Hepatocyte (in vitro differentiated cells): ENCODE measurements around the gene ZBTB7C. TPM values are rescaled to one million over a fixed set of nuclear protein-coding genes. Genes with fewer than 3 reads are reported as not detected.

ENCODE experiments used
- DNase-seq: peaks from one replicate; pipeline ENCODE4 v3.0.0-alpha.2; 2016; ENCODE audit warnings: low spot score
- H2AFZ ChIP-seq: fragments of 200-600 bp; sonication (generic); 2 replicates; pipeline ENCODE4 v1.6.0; 2016; ENCODE audit warnings: antibody characterized with exemption, mild to moderate bottlenecking
- H3K27ac ChIP-seq: fragments of 200-600 bp; sonication (generic); 2 replicates; pipeline ENCODE4 v1.5.1; 2016; ENCODE audit warnings: mild to moderate bottlenecking
- H3K27me3 ChIP-seq: fragments of 200-600 bp; sonication (generic); 2 replicates; pipeline ENCODE4 v1.6.1; 2016
- H3K36me3 ChIP-seq: fragments of 200-600 bp; sonication (generic); replicated peaks from 2 replicates; pipeline ENCODE4 v1.5.1; 2016; ENCODE audit warnings: low read depth; ENCODE audit not compliant: insufficient read depth
- H3K4me1 ChIP-seq: fragments of 200-600 bp; sonication (generic); 2 replicates; pipeline ENCODE4 v1.5.1; 2016; ENCODE audit warnings: mild to moderate bottlenecking, moderate library complexity; ENCODE audit not compliant: insufficient read depth
- H3K4me2 ChIP-seq: fragments of 200-600 bp; sonication (generic); 2 replicates; pipeline ENCODE4 v1.6.0; 2016
- H3K4me3 ChIP-seq: fragments of 200-600 bp; sonication (generic); 2 replicates; pipeline ENCODE4 v1.5.1; 2016; ENCODE audit warnings: mild to moderate bottlenecking
- H3K79me2 ChIP-seq: fragments of 200-600 bp; sonication (generic); 2 replicates; pipeline ENCODE4 v1.6.0; 2017; ENCODE audit warnings: mild to moderate bottlenecking
- H3K9me2 ChIP-seq: fragments of 200-600 bp; sonication (generic); replicated peaks from 2 replicates; pipeline ENCODE4 v1.6.0; 2017; ENCODE audit warnings: mild to moderate bottlenecking; ENCODE audit not compliant: insufficient read depth
- H3K9me3 ChIP-seq: fragments of 200-600 bp; sonication (generic); 2 replicates; pipeline ENCODE4 v1.5.1; 2016; ENCODE audit warnings: low read depth, mild to moderate bottlenecking
- H4K20me1 ChIP-seq: fragments of 200-600 bp; sonication (generic); 2 replicates; pipeline ENCODE4 v1.6.0; 2016; ENCODE audit warnings: mild to moderate bottlenecking; ENCODE audit not compliant: insufficient read depth, poor library complexity, severe bottlenecking
- CTCF ChIP-seq: fragments of 200-600 bp; sonication (generic); IDR thresholded peaks from 2 replicates; pipeline ENCODE4 v1.5.1; 2016; ENCODE audit warnings: antibody characterized with exemption, mild to moderate bottlenecking; ENCODE audit not compliant: poor library complexity
- EZH2 ChIP-seq: fragments of 200-600 bp; sonication (generic); IDR thresholded peaks from 2 replicates; pipeline ENCODE4 v1.6.1; 2016; ENCODE audit warnings: antibody characterized with exemption, mild to moderate bottlenecking, borderline replicate concordance
- EZH2phosphoT487 ChIP-seq: fragments of 200-600 bp; sonication (generic); IDR thresholded peaks from one replicate; pipeline ENCODE4 v1.6.1; 2018; ENCODE audit warnings: antibody characterized with exemption, mild to moderate bottlenecking, low read depth, moderate library complexity; ENCODE audit not compliant: unreplicated experiment, severe bottlenecking
- WGBS: methylation state at CpG from one replicate; pipeline ENCODE4 v1.1.6; 2016; ENCODE audit warnings: low lambda C conversion rate; ENCODE audit errors: missing lambda C conversion rate; 5-methylcytosine and 5-hydroxymethylcytosine counted together
- polyA plus RNA-seq: library from polyadenylated mRNA; unstranded; fragments of >200 nt; fragmentation: Nextera tagmentation; extraction: Ambion mirVana; gene quantifications from 2 replicates; pipeline ENCODE4 v1.2.1, GENCODE V29; 2016
- total RNA-seq: library from RNA; depleted of rRNA; stranded (reverse); fragments of >200 nt; gene quantifications from 2 replicates; pipeline ENCODE4 v1.2.3, GENCODE V29; 2014

The ZBTB7C gene
- total and polyA plus RNA-seq, 2 experiments from 2014 or later = 0.70 to 1.0 TPM

DNA sequence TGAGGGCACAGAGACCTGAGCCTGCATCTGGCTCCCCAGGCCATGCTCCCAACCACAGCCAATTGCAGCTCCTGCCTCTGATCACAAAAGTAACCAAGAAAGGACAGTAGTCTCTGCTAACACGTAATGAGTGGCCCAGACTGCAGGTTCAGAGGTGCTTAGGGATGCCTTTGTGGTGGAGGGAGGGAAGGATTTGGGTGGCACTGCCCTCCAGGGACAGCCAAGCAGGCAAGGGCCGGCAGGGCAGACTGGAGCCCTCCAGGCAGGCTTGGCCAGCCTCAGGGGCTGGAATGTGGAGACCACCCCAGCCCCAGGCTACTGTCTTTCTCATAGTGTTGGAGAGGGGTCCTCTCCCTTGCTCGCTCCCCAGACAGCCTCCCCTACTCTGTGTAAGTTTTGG lies 364.2 kb downstream of the ZBTB7C start:
- H3K4me3 ChIP-seq = no peak overlapping the region
- H3K4me1 ChIP-seq = no peaks in the 10 kb centered on the region
- no peak overlapping the region for H2AFZ ChIP-seq
- 89% methylated on average over 3 of the region's 3 CpGs for WGBS
- H3K9me3 ChIP-seq = no peaks in the 10 kb centered on the region
- no peaks in the 10 kb centered on the region for H3K79me2 ChIP-seq
- no peak overlapping the region for H3K27ac ChIP-seq
- no peaks in the 10 kb centered on the region for H3K36me3 ChIP-seq
- no peaks in the 10 kb centered on the region for H3K27me3 ChIP-seq
- H4K20me1 ChIP-seq = no peaks in the 10 kb centered on the region
- no peak for DNase-seq
- H3K9me2 ChIP-seq = no peaks in the 10 kb centered on the region
- H3K4me2 ChIP-seq = no peak overlapping the region
- TF ChIP-seq EZH2phosphoT487 (no peak), EZH2 (no peak), CTCF (no peak)

GRCh38 chr18:48043166-48043565 lies 366.0 kb downstream of the ZBTB7C start:
- no peak for TF ChIP-seq EZH2
- no peak for TF ChIP-seq CTCF
- no peak for TF ChIP-seq EZH2phosphoT487
- 71% methylated on average over 3 of the region's 3 CpGs for WGBS
- H3K4me2 ChIP-seq = no peak overlapping the region
- H3K36me3 ChIP-seq = no peaks in the 10 kb centered on the region
- no peaks in the 10 kb centered on the region for H3K9me3 ChIP-seq
- H3K27me3 ChIP-seq = no peaks in the 10 kb centered on the region
- no peaks in the 10 kb centered on the region for H3K79me2 ChIP-seq
- no peak overlapping the region for H2AFZ ChIP-seq
- H3K27ac ChIP-seq = no peak overlapping the region
- H3K4me3 ChIP-seq = no peak overlapping the region
- H3K9me2 ChIP-seq = no peaks in the 10 kb centered on the region
- H3K4me1 ChIP-seq = no peaks in the 10 kb centered on the region
- no peak for DNase-seq
- H4K20me1 ChIP-seq = no peaks in the 10 kb centered on the region

DNA sequence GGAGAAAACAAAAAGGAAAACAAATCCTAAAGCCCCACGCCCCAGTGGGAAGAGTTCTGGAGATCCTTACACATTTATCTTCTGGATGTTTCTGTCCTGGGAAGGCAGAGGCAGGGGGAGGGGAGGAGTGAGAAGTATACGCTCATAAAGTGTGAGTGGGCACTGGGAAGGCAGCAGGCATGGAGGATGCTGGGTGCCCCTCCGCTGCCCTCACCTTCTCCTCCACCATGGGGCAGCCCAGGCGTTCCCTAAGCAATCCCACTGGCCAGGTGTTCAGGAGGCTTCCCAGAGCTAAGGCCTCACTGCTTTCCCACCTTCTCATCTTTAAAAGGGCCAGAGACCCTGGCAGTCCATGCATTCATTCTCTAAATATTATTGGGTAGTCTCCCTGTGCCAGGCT lies 366.8 kb downstream of the ZBTB7C start:
- WGBS = 69% methylated on average over 4 of the region's 4 CpGs
- no peaks in the 10 kb centered on the region for H3K79me2 ChIP-seq
- H3K9me2 ChIP-seq = no peaks in the 10 kb centered on the region
- H2AFZ ChIP-seq = no peak overlapping the region
- no peak overlapping the region for H3K27ac ChIP-seq
- no peak for TF ChIP-seq CTCF
- no peak for TF ChIP-seq EZH2phosphoT487
- H3K27me3 ChIP-seq = no peaks in the 10 kb centered on the region
- H3K9me3 ChIP-seq = no peaks in the 10 kb centered on the region
- no peak for DNase-seq
- no peaks in the 10 kb centered on the region for H3K36me3 ChIP-seq
- no peak overlapping the region for H3K4me2 ChIP-seq
- H4K20me1 ChIP-seq = no peaks in the 10 kb centered on the region
- H3K4me3 ChIP-seq = no peak overlapping the region
- no peaks in the 10 kb centered on the region for H3K4me1 ChIP-seq

- Histone ChIP-seq H3K4me1 (no peaks in the 10 kb centered on the region), H3K4me2 (no peak overlapping the region), H4K20me1 (no peaks in the 10 kb centered on the region), H3K79me2 (no peaks in the 10 kb centered on the region), H3K27ac (no peak overlapping the region), H3K27me3 (no peaks in the 10 kb centered on the region), H2AFZ (no peak overlapping the region), H3K9me3 (no peaks in the 10 kb centered on the region), H3K36me3 (no peaks in the 10 kb centered on the region), H3K4me3 (no peak overlapping the region), H3K9me2 (no peaks in the 10 kb centered on the region)
- DNase-seq = no peak
- TF ChIP-seq CTCF (no peak), EZH2phosphoT487 (no peak), EZH2 (no peak)
- 97% methylated on average over 20 of the region's 23 CpGs for WGBS
Measured at GRCh38 chr18:48040457-48041110, 368.6 kb downstream of the ZBTB7C start.
